SH-SY5Y (cell line): ENCODE data around the gene CLDN9.

Experiments
- GATA2 ChIP-seq: IDR thresholded peaks from 2 replicates; pipeline ENCODE4 v1.6.1; 2011; ENCODE audit warnings: mild to moderate bottlenecking, low read depth, low read length
- GATA3 ChIP-seq: IDR thresholded peaks from 2 replicates; pipeline ENCODE4 v1.6.1; 2011; ENCODE audit warnings: low read depth, mild to moderate bottlenecking, low read length, moderate library complexity

GRCh38 chr16:3015865-3016521, 3.3 kb downstream of the CLDN9 start:
- TF ChIP-seq GATA3 (no peak), GATA2 (no peak)
